ENCODE results near the gene MCC.
"Not testable (repeated sequence)": the region's sequence is repeated elsewhere in the genome, so short reads cannot be mapped to it uniquely, and the experiment has no call there.

The MCC gene

DNA sequence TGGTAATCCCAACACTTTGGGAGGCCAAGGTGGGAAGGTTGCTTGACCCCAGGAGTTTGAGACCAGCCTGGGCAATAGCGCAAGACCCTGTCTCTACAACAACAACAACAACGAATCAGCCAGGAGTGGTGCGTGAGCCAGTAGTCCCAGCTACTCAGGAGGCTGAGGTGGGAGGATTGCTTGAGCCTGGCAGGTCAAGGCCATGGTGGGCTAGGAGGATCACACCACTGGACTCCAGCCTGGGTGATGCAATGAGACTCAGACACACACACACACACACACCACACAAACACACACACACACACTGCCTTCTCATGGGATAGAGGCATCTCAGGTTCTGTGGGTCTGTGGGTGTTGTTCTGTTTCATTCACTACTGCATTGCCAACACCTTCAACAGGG lies 396.6 kb downstream of the MCC start:
- no peak for DNase-seq (ENCODE audit: extremely low read depth in 1 of 2, low read depth in 1 of 2)

DNA sequence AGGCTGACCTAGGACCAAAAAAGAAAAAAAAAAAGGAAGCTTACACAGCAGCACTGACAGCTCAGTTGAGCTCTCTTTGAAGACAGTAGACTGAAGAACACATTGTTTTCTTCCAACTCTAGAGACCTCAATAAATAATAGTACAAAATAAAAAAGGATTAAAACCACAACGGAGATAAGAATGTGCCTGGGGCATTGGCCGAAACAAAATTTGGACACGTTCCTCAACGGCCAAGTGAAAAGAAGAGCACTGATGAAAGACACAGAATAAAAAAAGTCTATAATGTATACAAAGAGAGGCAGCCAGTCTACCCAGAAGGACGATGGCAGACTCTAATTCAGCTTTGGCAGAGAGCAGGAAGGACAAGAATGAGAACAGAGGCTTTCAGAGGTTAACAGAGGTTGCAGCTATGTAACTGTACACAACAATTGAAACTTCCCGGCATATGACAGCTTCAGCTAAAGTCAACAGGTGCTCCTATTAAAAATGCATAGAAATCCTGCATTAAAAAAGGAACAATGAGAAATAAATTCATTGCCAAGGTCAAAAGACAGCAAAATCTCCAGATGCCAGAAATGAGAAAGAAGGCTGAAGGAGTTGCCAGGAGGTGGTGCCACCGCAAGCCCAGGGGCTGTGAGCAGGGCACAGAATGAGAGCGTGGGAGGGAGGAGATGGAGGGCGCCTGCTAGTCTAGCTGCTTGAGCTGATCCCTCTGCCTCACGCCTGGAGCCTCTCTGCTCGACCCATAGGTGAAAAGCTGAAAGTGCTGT lies 397.7 kb downstream of the MCC start:
- no peak for DNase-seq (ENCODE audit: extremely low read depth in 1 of 2, low read depth in 1 of 2)

DNA sequence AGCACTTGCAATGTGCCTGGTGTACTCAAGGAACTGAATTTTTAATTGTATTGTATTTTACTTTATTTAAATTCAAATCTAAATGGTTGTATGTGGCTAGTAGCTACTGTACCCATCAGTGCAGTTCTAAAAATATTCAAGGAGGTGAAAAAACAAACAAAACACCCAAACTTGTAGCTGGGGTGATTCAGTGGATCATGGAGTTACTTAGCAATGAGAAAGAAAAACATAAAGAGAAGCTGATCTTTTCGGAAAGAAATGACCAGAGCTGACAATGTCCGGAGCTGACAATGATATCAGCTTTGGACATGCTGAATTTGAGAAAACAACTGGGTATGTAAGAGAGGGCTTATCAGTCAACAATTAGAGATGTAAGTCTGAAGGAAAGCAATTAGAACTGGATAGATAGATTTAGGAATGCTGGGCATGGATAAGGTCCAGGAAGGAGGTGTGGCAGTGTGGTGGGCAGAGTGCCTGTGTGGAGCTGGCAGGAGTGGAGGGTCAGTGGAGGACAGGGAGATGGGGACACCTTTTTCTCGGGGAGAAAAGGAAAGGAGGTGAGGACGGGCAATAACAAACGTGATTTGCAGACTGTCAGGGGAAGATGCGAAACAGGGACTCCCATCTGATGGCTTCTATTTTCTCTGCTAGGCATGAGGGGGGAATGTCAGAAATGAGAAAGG lies 398.5 kb downstream of the MCC start:
- no peak for DNase-seq (ENCODE audit: extremely low read depth in 1 of 2, low read depth in 1 of 2)

DNA sequence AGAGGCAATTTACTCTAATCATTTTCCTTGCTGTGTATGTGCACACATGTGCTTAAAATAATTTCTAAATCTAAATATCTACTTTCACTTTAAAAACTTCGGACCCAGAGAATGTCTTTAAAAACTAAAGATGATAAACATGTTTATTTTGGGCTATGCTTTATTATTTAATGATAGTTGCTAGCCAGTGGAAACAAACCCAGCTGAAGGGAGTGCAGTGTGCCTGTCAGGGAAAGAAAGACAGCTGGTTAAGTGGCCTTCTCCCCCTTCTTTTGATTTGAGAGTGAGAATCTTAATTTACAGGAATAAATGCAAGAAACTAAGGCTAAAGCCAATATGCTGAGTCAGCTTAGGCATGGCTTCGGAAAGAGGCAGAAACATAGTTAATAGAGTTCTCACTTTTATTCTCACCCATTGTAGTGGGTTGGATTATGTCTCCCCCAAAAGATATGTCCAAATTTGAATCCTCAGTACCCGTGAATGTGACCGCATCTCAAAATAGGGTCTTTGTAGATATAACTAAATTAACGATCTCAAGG lies 400.2 kb downstream of the MCC start:
- no peak for DNase-seq (ENCODE audit: extremely low read depth in 1 of 2, low read depth in 1 of 2)

DNA sequence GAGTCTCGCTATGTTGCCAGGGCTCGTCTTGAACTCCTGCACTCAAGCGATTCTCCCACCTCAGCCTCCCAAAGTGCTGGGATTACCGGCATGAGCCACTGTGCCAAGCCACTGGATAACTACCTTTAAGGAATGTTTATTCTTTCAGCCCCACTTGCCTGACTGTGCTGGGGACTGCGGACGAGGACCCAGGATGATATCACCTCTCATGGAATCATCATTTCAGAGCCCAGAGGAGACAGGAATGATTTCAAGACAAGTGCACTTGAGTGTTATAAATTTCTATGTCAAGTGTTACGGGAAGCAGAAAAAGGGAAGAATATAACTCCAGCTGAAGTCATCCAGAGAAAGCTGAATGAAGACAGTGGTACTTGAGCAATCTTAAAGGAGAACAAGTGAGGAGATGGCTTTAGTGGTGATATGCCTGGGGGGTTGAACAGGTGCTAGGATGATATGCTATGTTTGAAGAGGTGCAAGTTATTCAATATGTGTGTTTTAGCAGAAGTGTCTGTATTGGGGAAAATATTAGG lies 402.3 kb downstream of the MCC start:
- DNase-seq (ENCODE audit: extremely low read depth in 1 of 2, low read depth in 1 of 2), result no peak

DNA sequence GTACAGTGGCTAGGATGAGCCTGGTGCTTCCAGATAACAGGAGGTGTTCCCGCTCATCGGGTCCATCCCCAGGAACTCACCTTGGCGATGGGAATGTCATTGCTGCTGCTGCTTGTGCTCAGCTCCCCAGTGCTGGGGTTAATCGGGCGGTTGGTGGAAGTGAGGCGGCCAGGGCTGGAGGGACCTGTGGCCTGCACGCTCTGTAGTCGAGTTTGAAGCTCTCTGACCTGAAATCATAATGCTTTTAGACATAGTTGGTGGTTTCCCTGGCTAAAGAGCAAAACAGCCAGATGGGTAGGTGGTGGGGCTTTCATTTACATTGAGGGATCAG lies 403.2 kb downstream of the MCC start:
- DNase-seq (ENCODE audit: extremely low read depth in 1 of 2, low read depth in 1 of 2), result no peak

DNA sequence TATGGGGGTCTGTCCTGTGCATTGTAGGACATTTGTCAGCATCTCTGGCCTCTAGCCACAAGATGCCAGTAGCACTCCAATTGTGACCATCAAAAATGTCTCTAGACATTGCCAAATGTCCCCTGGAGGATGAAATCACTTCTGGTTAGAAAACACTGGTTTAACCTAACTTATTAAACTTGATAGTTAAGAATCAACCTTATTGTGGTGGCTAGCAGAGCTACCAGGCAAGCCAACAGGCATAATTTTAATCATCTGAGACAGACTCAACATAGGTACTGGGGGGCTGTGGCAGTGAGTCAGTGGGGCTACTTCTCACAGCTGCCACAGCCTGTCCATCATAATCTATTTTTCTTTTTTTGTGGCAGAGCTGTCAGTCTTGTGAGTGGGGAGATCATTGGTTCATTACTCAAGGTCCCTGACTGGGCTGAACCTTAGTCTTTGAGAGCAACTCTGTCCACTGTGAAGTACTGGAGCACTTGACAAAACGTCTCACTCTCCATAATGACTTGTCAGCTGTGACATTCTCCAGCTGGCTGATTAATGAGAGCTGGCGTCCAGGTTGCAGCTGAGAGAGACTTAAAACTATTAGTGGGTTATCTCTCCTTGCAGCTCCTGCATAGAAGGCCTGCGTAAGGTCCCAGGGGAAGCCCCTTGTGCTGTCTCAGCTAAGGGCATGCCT lies 403.7 kb downstream of the MCC start:
- DNase-seq (ENCODE audit: extremely low read depth in 1 of 2, low read depth in 1 of 2), result no peak

DNA sequence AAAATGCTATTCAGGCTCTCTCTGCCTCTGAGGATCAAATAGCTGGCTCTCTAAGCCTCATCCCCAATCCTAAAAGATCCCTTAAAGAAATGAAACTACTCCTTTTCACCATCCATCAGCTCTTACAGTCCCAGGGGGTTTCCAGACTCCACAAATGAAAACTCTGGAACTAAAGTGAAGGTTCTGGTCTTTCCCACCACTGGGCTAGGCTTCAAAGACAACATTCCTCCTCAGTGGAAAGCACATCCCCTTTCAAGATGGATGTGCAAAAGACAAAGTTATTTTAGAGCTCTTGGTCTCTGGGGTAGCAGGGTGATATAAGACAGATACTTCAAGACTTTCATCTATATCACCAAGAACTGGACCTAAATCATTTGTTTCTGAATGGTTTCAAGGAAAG lies 404.8 kb downstream of the MCC start:
- DNase-seq (ENCODE audit: extremely low read depth in 1 of 2, low read depth in 1 of 2), result no peak

DNA sequence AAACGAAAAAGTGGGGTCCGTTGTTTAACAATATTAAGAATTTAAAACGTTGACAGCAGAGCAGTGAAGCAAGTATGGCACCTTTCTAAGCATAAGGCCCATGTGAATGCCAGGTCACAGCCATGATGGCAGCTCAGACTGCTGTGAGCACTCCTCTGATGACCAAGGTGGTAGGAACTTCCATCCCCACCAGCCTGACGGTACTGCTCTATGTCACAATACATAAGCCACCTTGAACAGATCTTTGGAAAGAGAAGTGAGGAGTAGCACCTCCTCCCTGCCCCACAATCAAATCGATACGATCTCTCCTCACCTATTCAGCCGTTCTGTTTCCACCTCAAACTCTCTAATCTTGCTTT lies 405.7 kb downstream of the MCC start:
- DNase-seq (ENCODE audit: extremely low read depth in 1 of 2, low read depth in 1 of 2), result no peak

DNA sequence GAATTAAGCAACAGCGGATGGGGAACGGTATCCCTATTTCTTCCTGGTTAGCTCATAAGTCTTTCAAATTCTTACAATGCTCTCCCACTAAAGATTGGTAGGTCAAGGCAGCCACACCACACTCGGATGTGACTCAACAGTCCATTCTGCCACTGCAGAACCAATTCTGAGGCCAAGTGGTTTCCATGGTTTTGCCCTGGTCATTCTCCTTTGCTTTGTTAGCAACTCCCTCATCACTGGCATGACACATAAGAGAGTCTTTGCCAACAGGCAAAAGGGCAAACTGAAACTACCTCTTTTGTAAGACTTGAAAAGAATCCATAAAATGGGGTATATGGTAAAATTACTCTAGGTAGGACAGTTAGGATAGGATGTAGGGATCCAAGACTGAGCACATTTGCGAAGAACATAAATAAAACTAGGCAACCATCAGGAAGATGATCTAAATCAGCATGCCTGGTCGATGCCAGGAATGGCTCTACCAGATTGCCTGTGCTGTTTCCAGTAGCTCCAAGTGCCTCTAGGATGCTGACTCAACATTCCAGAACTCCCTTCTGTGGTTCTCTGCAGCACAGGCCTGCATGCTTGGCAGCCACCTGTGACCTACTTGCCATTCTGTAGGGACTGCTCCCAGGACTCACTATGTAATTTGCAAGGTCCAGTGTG lies 406.2 kb downstream of the MCC start:
- DNase-seq (ENCODE audit: extremely low read depth in 1 of 2, low read depth in 1 of 2), result no peak

DNA sequence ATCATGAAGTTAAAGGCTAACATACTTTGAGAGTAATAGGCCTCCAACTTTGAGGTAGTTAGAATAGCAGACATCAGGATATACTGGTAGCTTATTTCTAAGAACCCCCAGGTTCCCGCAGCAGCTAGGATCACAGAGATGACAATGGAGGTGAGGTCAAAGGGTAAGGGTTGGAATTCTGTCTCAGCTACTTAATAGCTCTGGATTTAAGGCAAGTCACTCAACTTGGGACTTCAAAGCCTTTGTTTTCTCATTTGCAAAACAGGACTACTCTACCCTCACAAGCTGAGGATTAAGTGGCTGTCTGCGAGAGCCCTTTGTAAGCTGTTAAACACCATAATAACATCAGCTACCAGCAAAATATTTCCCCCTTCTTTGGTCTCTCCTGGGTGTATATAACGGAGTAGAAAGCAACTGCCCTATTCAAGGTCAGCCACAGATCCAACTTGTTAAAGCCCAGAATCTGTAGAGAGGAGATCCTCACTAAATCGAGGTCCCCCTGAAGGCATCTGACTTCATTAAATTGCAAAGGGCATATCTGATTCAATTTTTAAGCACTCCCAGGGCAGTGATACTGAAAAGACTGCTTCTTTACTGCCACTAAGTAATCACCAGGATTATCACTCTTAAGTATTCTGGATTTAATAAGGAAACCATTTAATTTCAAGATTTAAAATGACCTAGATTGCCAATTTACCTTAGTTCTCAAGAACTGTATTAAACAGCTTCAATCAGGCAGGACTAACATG lies 407.0 kb downstream of the MCC start:
- DNase-seq (ENCODE audit: extremely low read depth in 1 of 2, low read depth in 1 of 2), result no peak

DNA sequence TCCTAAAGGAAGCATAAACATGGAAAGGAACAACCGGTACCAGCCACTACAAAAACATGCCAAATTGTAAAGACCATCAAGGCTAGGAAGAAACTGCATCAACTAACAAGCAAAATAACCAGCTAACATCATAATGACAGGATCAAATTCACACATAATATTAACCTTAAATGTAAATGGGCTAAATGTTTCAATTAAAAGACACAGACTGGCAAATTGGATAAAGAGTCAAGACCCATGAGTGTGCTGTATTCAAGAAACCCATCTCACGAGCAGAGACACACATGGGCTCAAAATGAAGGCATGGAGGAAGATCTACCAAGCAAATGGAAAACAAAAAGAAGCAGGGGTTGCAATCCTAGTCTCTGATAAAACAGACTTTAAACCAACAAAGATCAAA lies 411.6 kb downstream of the MCC start:
- DNase-seq (ENCODE audit: extremely low read depth in 1 of 2, low read depth in 1 of 2), result not testable (repeated sequence)

DNA sequence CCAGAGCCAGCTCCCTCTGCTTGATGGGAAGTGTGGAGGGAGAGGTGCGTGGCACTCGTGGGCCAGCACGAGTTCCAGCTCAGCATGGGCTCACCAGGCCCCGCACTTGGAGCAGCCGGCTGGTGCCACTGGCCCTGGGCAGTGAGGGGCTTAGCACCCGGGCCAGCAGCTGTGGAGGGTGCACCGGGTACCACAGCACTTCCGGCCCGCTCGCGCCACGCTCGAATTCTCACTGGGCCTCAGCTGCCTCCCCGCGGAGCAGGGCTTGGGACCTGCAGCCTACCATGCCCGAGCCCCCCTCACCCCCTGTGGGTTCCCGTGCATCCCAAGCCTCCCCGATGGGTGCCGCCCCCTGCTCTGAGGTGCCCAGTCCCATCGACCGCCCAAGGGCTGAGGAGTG lies 413.2 kb downstream of the MCC start:
- no peak for DNase-seq (ENCODE audit: extremely low read depth in 1 of 2, low read depth in 1 of 2)

DNA sequence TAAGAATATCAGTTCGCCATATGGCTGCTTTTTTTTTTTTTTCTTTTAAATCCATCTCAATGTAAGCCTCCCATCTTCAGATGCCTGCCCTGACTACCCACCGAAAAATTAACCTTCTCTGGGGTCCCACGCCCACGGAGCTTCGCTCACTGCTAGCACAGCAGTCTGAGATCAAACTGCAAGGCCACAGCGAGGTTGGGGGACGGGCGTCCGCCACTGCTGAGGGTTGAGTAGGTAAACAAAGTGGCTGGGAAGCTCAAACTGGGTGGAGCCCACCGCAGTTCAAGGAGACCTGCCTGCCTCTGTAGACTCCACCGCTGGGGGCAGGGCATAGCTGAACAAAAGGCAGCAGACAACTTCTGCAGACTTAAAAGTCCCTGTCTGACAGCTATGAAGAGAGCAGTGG lies 414.6 kb downstream of the MCC start:
- DNase-seq (ENCODE audit: extremely low read depth in 1 of 2, low read depth in 1 of 2), result peak; percentile 10 to 16

DNA sequence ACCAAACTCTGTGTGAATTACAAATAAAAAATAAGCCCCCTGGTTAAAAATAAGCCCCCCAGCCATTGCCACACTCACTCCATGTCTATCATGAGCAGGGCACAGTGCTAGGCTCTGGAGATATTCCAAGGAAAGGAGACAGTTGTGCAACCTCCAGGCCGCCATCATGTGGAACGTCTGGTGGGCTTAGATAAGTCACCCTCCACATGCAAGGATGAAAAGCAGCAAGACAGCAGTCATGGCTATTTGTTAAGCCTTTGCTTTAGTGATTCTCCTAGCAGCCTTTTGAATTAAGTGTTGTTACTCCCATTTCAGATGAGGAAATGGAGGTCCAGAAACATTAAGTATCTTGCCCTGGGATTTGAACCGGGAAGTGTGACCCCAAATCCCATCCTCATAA lies 416.9 kb downstream of the MCC start:
- DNase-seq (ENCODE audit: extremely low read depth in 1 of 2, low read depth in 1 of 2), result no peak

DNA sequence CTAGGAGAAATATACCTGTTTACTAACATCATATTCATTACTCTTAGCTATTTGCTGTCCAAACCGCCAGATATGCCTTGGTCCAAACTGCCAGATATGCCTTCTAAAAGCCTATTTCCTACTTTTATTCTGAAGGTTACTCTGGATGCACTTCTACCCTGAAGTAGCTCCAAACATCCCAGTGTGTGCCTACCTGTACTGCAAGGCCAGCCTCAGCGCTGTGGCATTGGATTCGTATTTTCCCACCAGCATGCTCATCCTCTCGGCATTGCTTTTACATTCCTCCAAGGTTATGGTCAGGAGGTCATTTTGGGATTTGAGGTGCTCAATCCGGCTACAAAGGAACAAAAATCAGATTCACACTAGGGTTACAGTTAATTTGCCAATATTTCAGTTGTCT lies 417.4 kb downstream of the MCC start:
- DNase-seq (ENCODE audit: extremely low read depth in 1 of 2, low read depth in 1 of 2), result no peak

DNA sequence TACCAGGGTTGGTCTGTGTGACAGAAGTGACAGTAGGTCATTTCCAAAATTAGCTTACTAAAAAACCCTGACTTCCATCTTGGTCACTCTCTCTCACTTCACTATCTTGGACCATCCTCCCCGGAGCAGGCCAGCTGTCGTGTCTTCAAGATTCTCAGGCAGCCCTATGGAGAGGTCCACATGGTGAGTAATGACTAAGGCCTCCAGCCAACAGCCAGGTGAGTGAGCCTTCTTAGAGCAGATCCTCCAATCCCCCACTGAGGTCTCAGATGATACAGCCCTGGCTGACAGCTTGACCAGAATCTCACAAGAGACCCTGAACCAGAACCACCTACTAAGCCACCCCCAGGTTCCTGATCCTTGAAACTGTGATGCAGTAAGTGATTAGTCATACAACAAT lies 419.7 kb downstream of the MCC start:
- DNase-seq (ENCODE audit: extremely low read depth in 1 of 2, low read depth in 1 of 2), result no peak

DNA sequence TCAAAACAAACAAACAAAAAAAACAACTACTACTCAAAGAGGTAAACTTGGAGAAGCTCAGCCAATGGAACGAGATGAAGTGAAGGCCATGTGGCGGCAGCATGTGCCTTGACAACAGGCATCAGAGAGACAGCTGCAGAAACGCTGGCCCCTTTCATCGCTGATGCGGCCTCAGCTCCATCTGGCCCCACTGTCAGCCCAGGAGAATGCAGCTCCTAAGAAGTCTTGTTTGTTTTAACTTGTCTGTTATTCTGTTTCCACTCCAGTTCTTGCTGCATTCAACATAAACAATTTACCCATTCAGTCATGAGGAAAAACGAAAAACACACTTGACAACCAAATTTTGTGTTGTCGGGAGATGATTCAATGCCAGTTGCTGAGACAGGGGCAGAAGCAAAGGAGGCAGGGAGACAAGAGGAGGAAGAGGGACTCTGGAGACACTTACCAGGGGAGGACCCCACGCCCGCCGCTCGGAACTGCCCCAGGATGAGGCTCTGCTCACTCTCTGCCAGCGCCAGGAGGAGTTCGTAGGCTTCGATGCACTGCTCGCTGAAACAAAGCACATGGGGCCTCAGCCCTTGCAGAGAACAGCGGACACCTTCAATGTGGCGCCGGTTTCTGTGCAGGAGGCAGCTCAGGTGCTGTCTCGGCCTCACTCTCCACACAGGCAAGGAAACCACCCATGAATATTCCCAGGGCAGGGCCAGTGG lies 420.5 kb downstream of the MCC start:
- no peak for DNase-seq (ENCODE audit: extremely low read depth in 1 of 2, low read depth in 1 of 2)

DNA sequence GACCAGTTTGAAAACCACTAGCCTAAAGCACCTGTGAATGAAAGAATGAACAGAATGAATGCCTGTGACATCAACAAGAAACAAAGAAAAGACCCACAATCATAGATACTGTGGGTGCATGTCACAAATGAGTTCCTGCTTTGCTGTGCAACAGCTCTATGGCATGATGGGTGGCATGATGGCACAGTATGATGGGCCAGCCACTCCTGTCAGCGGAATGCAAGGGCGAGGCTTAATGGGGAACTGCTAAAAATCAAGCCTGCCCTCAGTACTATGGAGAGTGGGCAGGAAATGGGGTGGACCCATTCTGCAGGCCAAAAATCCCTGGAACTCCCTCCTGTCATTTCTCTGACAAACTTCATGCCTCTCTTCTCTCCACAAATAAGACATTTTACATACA lies 422.6 kb downstream of the MCC start:
- no peak for DNase-seq (ENCODE audit: extremely low read depth in 1 of 2, low read depth in 1 of 2)

DNA sequence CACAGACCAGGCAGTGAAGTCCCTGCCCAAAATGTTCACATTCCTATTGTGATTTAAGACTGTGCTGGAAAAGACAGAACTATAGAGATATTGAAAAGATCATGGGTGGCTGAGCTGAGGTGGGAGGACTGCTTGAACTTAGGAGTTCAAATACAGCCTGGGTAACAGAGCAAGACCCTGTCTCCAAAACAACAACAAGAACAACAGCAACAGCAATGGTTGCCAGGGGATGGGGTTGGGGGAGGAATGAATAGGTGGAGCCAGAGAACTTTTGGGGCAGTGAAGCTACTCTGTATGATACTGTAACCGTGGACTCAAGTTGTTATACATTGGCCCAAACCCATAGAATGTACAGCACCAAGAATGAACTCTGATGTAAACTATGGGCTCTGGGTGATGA lies 423.4 kb downstream of the MCC start:
- DNase-seq (ENCODE audit: extremely low read depth in 1 of 2, low read depth in 1 of 2), result no peak

Measured in activated CD8-positive, alpha-beta memory T cell treated with anti-CD3 and anti-CD28 coated beads for 1 hour (primary cell).